Measurements from ENCODE around the gene REC114. TPM values are rescaled to one million over a fixed set of nuclear protein-coding genes. Genes with fewer than 3 reads are reported as not detected.

REC114 gene
- total and polyA plus RNA-seq, 2 of the 8 experiments (the other 6 are each of a cell fraction or from before 2014, with no cell fraction given) = 0.12 TPM; not detected in 1

- no peak overlapping the region for H3K18ac ChIP-seq (ENCODE audit: extremely low read depth, low read length)
- H3K79me2 ChIP-seq (ENCODE audit: control insufficient read depth in 1 of 2, insufficient read depth in 2 of 2, low read length in 2 of 2) = no peaks in the 10 kb centered on the region
- H2BK5ac ChIP-seq (ENCODE audit: low read depth, low read length) = no peak overlapping the region
- H2BK120ac ChIP-seq (replicated peaks; ENCODE audit: low read depth, low read length) = no peak overlapping the region
- no peak overlapping the region for H3K23ac ChIP-seq (ENCODE audit: insufficient read length)
- no peak overlapping the region for H4K5ac ChIP-seq (ENCODE audit: insufficient read length, low read depth, low read length)
- H4K91ac ChIP-seq (replicated peaks; ENCODE audit: insufficient read length, low read length) = no peak overlapping the region
- H3K56ac ChIP-seq (replicated peaks; ENCODE audit: insufficient read length, low read depth, low read length) = no peak overlapping the region
- no peaks in the 10 kb centered on the region for H4K20me1 ChIP-seq (replicated peaks in 1 of 2; ENCODE audit: control insufficient read depth in 1 of 2, insufficient read depth in 2 of 2, low read length in 2 of 2)
- H3K4me1 ChIP-seq (replicated peaks in 1 of 4; ENCODE audit: control insufficient read depth in 3 of 4, insufficient read depth in 4 of 4, low read length in 3 of 4) = no peaks in the 10 kb centered on the region
- no peak overlapping the region for H2BK20ac ChIP-seq (ENCODE audit: low read length)
- no peak overlapping the region for H3K4me2 ChIP-seq (ENCODE audit: insufficient read depth in 1 of 2, low read depth in 2 of 2, low read length in 2 of 2)
- no peaks in the 10 kb centered on the region for H3K79me1 ChIP-seq (ENCODE audit: low read depth, low read length)
- no peak overlapping the region for H4K8ac ChIP-seq (ENCODE audit: extremely low read depth, insufficient read depth, low read length)
- TF ChIP-seq TAF7 (optimal IDR thresholded peaks at IDR 0.05; ENCODE audit: borderline replicate concordance, low read depth, low read length) (no peak), MAX (IDR thresholded peaks at IDR 0.05) (no peak), KDM4A (IDR thresholded peaks at IDR 0.05; ENCODE audit: low read depth, low read length, severe bottlenecking) (no peak), ATF2 (IDR thresholded peaks at IDR 0.05; ENCODE audit: low read length) (no peak), ZNF274 (IDR thresholded peaks at IDR 0.05; ENCODE audit: borderline replicate concordance, extremely low read depth, low read length) (no peak), ASH2L (IDR thresholded peaks at IDR 0.05; ENCODE audit: low read length) (no peak), POU5F1 (IDR thresholded peaks at IDR 0.05; ENCODE audit: low read depth, low read length) (no peak), POLR2AphosphoS5 (IDR thresholded peaks at IDR 0.05; ENCODE audit: low read depth, low read length) (no peak)
- no peak overlapping the region for H2AK5ac ChIP-seq (ENCODE audit: low read depth, low read length)
- FAIRE-seq (no peak), DNase-seq (ENCODE audit: low read depth in 1 of 2, low spot score in 2 of 2) (no peak)
- no peaks in the 10 kb centered on the region for H3K23me2 ChIP-seq (ENCODE audit: low read depth, low read length)
- no peaks in the 10 kb centered on the region for H3K36me3 ChIP-seq (ENCODE audit: control insufficient read depth in 2 of 4, insufficient read depth in 4 of 4, low read length in 3 of 4)
- no peak overlapping the region for H3K27ac ChIP-seq (ENCODE audit: low read depth, low read length)
- no peak overlapping the region for H3K4ac ChIP-seq (replicated peaks; ENCODE audit: insufficient read length, low read depth, low read length)
- no peak overlapping the region for H3K9ac ChIP-seq (replicated peaks in 1 of 4; ENCODE audit: extremely low read depth in 1 of 4, low read depth in 3 of 4, low read length in 3 of 4)
- no peak overlapping the region for H2BK15ac ChIP-seq (ENCODE audit: low read length)
- no peak overlapping the region for H2AFZ ChIP-seq (ENCODE audit: low read length)
- ChIA-PET CTCF (ENCODE audit: partially characterized antibody) (interaction anchor here (0.7 to 2.0 kb wide), 2 partner anchors 74 to 552 kb away, joined by 3 to 5 read pairs; no protein-coding TSS in a partner anchor), POLR2A (ENCODE audit: partially characterized antibody) (no interaction called here)
- H2BK12ac ChIP-seq (ENCODE audit: low read depth, low read length) = no peak overlapping the region
- no peak overlapping the region for H3K4me3 ChIP-seq (ENCODE audit: extremely low read depth in 1 of 4, insufficient read depth in 2 of 4, low read depth in 3 of 4, low read length in 4 of 4)
- no peaks in the 10 kb centered on the region for H3K9me3 ChIP-seq (ENCODE audit: insufficient read depth in 2 of 2, low read depth in 1 of 2, low read length in 1 of 2)
- peaks cover 0 to 1% (median 0%) of the 10 kb centered on the region in 4 experiments; a peak in 1 of 7 replicates for H3K27me3 ChIP-seq (replicated peaks in 1 of 4; ENCODE audit: control insufficient read depth in 3 of 4, extremely low read depth in 1 of 4, insufficient read depth in 3 of 4, low read length in 3 of 4)
- no peak overlapping the region for H3K14ac ChIP-seq (ENCODE audit: insufficient read length)
- no CpG with 5 or more reads among the region's 2 CpGs for WGBS, 2 experiments (ENCODE audit: extremely low coverage in 1 of 2, insufficient coverage in 1 of 2, insufficient read length in 1 of 2, insufficient replicate concordance in 2 of 2, low coverage in 1 of 2, low lambda C conversion rate in 2 of 2, missing lambda C conversion rate in 1 of 2)
Measured at GRCh38 chr15:73538123-73538522, 95.2 kb downstream of the REC114 start.
